T-helper 2 cell treated with Interferon-gamma antibody and Interleukin-4, amounts not matched to agents 100 ng/mL and 5 ng/mL, for 36 hours (primary cell): ENCODE data around the gene TRAF7. TPM values are rescaled to one million over a fixed set of nuclear protein-coding genes. Genes with fewer than 3 reads are reported as not detected.

Experiments used
- intact Hi-C: fragments of 100-400 bp; cut with micrococcal nuclease; formaldehyde crosslinking; loops from one replicate; pipeline ENCODE4 v1.15.1; 2023
- total RNA-seq: library from RNA; stranded (reverse); gene quantifications from 2 replicates; pipeline ENCODE4 v1.2.3, GENCODE V29; 2022

The TRAF7 gene
- total RNA-seq, 1 donor from 2014 or later, result 57.6 TPM

DNA sequence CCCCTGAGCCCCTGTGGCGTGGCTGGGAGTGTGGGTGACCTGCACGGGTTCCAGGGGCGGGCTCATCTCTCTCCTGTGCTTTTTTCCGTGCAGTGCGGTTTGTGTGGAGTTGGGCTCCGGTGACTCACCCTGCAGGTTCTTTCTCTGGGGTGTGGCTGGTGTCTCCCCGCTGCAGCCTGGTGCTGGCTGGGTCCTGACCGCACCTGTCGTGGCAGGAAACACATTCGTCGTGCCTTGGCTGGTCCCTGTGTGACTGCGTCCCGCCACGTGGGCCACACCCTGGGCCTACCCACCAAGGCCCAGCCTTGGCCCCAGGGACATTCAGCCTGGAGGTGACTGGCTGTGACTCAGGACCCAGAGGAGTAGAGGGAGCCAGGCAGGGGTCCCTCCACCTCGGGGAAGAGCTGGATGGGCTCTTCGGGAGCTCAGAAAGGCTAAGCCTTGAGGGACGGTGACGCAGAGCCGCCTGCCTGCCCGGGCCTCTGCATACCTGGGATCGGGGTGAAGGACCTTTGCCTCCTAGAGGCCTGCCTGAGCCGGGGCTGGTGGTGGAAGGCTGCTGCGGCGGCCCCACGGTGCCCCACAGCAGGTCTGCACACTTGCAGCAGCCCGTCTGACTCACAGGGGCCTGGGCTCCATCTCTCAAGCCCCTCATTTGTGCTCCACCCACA is 7.8 kb downstream of the TRAF7 start:
- intact Hi-C loops, result no loop called here

DNA sequence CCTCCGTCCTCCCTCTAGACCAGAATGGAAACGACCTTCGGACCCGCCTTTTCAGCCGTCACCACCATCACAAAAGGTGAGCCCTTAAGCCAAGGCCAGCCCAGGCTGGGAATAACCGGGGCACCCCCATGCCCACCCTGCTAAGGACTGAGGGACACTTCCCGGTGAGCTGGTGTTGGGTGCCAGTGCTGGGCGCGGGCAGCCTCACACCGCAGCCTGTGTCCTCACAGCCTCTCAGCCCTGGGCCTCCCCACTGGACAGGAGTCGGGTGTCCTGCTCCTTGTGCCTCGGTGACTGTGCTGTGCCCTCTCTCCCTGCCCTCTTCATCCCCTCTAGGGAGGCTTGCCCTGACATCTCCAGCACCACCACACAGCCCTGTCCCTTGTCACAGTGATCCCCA is 10.3 kb downstream of the TRAF7 start:
- intact Hi-C loops, result no loop called here

DNA sequence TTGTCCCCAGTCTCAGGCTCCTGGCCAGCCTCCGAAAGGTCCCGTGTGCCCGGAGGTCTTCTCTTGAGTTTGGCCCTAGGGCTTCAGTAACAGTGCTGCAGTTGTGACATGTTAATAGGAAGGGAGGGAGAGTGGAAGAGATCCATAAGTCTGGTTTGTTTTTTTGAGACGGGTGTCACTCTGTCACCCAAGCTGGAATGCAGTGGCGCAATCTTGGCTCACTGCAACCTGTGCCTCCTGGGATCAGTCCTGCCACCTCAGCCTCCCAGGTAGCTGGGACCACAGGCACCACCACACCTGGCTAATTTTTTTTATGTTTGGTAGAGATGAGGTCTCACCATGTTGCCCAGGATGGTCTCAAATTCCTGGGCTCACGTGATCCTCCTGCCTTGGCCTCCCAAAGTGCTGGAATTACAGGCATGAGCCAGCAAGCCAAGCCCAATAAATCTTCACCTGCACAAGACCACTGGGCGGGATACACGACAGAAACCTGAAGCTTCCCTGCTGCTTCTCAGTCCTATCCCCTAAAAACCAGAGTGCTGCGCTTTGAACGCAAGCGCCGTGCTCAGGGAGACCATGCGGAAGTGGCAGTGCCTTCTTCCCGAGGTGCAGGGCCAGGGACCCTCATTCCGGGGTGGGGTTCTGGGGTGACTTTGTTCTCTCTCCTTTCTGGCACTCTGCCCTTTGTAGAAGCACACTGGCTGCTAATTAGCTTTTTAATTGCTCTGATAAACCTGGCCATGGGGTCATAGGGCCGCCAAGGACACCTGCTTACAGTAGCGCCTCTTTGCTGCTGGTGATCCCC is 10.9 kb downstream of the TRAF7 start:
- intact Hi-C loops, result no loop called here

DNA sequence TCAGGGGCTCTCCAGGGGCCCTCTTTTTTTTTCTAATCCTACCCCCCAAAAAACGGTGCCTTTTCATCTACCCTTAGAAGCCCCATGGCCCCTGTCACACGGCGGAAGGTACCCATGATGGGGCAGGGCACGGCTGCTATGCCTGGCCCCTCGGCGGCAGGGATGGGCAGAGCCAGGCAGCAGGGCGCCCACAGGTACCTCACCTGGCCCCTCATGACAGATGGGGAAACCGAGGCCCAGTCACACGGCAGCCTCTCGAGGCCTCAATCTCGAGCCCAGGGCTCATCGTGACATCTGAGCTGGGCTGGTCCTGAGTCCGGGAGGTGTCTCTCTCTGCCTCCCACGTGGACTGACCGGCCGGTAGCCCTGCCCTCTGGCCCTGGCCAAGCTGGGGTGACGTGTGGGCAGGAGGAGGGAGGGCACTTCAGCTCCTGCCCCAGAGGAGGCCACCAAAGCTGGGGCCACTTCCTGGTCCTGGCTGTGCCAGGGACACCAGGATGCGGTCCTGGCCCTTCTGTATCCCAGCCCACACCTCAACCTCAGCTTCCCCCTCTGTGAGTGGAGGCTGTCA is 11.6 kb downstream of the TRAF7 start:
- intact Hi-C loops, result no loop called here

DNA sequence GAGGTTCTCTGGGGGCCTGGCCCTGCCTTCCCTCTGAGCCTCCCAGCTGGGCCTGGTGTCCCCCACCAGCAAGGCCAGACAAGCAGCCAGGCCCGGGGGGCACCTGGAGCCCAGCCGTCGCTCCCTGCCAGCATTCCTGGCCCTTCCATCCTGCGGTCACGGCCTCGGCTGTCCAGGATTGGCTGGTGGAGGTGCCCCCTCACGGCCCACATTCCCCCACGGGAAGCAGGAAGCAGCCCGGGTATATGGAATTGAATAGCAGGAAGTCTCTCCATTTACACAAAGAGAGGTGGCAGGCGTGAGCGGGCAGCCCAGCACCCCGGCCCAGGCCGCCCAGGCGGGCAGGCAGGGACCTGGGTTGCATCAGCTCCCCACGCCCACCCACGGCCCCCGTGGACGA is 14.5 kb downstream of the TRAF7 start:
- intact Hi-C loops, result no loop called here

DNA sequence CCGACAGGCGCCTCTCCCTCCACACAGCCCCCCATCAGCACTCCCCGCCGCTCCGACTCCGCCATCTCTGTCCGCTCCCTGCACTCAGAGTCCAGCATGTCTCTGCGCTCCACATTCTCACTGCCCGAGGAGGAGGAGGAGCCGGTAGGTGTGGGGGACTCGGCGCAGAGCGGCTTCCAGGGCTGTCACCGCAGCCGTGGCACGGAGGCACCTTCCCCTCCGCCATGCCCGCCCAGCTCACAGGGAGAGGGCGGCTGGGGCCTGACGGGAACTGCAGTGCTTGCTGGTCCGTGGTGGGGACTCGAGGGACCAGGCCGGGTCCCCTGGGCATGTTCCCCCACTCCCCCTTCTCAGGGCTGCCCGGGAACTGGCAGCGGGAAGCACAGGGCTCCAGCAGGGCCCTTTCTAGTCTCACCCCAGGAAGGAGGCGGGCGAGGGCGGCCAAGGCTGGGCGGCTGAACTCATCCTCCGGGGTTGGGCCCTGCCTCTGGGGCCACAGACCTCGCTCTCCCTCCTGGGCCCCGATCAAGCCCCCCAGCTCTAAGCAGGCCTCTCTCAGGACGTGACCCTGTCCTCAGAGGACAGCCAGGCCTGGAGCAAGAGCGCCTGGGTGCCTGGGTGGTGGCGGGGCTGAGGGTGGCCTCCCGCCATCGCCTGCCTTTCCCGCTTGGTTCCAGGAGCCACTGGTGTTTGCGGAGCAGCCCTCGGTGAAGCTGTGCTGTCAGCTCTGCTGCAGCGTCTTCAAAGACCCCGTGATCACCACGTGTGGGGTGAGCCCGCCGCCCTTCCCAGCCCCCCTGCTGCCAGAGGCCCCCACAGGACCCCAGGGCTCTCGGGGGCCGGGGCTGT is 15.2 kb downstream of the TRAF7 start:
- intact Hi-C loops, result no loop called here

DNA sequence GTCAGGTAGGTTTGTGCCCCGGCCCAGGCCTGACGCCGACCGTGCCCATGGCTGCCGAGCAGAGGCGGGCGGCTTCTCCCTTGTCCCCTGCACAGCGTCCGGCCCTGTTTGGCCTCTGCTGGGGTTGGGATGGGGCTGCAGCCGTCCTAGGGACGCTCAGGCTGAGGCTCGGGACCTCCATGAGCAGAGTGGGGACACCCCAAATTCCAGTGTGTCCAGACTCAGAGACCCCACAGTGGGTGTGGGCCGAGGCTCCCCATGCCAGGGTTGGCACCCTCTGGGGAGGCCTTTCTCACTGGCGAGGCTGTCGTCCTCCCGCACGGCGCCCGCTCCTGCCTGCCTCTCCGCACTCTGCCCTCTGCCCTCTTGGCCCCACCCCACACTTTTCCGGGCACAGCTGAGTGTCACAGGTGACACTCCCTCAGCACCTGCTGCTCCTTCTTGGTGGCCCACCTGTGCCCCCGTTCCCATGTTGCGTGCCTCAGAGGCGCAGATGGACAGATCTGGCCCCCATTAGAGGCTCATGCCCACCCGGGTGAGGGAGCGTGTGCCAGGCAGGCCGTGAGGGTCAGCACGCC is 16.1 kb downstream of the TRAF7 start:
- intact Hi-C loops, result no loop called here

DNA sequence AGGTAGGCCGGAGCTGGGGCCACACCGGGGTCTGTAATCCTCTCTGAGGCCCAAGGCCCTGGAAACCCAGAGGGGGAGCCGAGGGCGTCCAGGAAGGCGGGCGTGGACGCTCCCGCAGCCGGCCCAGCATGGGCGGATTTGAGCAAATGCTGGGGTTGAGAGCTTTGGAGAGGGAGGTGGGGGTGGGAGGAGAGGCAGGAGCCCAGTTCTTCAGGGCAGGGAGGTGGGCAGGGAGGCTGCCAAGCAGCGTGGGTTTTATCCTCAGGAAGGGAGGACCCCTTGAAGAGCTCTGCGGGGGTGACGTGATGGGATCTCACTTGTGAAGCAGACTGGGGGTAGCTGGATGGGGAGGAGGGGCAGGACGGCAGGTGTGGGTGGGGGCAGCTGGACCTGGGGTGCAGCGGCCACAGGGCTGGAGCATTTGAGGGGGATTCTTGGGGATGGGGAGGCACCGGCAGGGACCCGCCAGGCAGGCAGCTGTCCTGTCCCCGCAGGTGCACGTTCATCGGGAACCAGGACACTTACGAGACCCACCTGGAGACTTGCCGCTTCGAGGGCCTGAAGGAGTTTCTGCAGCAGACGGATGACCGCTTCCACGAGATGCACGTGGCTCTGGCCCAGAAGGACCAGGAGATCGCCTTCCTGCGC is 17.2 kb downstream of the TRAF7 start:
- intact Hi-C loops, result no loop called here

DNA sequence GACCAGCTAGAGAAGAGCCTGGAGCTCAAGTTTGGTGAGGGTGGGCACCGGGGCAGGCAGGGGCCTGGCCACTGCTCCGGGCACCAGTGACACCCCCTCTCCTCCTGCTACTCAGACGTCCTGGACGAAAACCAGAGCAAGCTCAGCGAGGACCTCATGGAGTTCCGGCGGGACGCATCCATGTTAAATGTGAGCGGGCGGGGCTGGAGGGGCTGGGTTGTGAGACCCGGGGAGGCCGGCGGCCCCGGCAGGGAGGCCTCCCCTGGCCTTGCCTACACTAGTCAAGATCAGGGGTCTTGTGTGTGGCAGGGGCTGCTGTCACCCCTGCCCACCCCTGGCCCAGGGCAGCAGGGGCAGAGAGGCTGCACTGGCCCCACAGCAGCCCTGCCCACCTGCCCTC is 17.8 kb downstream of the TRAF7 start:
- intact Hi-C loops, result no loop called here

DNA sequence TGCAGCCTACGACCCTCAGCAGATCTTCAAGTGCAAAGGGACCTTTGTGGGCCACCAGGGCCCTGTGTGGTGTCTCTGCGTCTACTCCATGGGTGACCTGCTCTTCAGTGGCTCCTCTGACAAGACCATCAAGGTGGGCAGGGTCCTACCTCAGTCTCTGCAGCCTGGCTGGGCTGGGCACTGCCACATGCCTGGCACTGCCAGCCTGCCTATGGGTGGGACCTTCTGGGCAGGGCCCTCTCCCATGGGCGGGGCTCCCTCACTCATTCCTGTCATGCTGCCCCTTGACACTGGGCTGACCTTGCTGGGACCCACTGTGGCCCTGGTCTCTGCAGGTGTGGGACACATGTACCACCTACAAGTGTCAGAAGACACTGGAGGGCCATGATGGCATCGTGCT is 18.3 kb downstream of the TRAF7 start:
- intact Hi-C loops, result no loop called here

DNA sequence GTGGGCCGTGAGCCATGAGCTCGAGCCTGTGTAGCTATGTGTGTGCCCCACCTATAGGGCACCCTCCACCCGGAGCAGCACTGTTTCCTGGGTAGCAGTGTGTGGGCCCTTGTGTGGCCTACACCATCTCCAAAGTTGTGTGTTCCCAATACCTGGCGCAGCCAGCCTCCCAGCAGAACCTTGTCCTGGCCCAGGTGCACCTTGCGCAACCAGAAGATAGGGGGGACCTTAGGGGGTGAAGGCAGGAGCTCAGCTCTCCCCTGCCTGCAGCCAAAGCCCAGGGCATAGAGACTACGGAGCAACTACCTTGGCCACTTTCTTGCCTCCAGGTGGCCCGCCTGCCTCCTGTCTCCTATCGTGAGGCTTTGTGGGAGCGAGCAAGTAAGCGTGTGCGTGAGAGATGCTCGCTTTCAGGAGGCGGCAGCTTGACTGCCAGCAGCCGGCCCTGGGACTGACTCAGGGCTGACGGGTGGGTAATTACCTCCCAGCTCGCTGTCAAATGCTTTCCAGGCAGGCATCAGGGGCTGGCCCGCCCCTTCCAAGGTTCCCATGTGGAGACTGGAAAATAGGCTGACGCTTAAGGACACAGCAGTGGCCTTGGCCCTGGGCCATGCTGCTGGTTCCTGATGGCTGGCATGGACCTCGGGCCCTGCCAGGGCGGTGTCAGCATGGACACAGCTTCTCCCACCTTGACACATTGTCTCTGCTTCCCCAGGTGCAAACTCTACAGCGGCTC is 19.0 kb downstream of the TRAF7 start:
- intact Hi-C loops, result no loop called here

DNA sequence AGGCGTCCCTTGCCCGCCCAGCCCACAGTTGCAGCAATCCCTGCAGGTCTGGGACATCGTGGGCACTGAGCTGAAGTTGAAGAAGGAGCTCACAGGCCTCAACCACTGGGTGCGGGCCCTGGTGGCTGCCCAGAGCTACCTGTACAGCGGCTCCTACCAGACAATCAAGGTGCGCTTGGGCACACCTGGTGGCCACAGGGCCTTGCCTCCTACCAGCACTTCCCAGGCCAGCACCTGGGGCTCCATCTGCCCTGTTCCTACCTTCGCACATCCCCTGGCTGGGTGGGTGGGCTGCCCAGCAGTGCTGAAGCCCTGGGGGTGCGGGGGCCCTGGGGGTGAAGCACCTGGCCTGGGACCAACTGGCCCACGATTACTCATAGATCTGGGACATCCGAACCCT is 19.9 kb downstream of the TRAF7 start:
- intact Hi-C loops, result no loop called here

DNA sequence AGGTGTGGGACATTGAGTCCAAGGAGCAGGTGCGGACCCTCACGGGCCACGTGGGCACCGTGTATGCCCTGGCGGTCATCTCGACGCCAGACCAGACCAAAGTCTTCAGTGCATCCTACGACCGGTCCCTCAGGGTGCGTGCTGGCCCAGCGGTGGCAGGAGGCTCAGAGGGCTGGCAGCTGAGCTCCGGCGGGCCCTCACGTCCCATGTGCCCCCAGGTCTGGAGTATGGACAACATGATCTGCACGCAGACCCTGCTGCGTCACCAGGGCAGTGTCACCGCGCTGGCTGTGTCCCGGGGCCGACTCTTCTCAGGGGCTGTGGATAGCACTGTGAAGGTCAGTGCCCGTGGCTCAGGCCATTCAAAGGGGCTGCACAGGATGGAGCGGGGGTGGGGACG is 20.5 kb downstream of the TRAF7 start:
- intact Hi-C loops, result no loop called here

DNA sequence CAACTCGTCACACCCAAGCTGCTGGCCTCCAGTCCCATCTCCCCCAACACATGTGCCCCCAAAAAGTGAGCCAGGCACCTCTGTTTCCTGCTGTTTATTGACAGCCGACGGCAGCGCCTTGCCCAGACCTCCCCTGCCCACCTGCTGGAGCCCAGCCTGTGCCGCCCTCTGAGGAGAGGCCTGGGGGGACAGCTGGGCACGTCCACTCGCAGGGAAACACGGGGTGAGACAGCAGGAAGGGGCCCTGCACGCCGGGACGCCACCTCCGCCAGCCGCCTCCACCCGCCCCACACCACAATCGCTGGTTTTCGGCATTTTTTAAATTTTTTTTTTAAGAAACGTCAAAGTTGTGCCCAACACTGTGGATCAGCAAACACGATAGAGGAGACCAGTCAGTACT is 21.5 kb downstream of the TRAF7 start:
- intact Hi-C loops, result no loop called here

DNA sequence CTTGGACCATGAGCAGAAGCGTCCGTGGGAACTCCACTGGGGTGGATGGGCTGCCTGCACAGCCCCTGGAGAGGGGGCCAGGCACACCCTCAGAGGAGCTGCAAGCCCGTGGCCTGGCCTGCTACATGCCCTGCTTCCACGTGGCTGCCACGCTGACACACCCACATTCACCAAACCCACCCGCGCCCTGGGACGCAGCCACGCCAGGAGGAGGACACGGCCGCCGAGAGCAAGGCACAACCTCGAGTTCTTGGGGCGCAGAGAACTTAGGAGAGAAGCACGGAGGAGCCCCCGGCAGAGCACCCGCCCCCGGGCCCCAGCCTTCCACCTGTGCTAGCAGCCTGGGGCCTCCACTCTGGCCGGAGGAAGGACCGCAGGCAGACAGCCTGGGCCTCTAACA is 22.0 kb downstream of the TRAF7 start:
- intact Hi-C loops, result no loop called here

DNA sequence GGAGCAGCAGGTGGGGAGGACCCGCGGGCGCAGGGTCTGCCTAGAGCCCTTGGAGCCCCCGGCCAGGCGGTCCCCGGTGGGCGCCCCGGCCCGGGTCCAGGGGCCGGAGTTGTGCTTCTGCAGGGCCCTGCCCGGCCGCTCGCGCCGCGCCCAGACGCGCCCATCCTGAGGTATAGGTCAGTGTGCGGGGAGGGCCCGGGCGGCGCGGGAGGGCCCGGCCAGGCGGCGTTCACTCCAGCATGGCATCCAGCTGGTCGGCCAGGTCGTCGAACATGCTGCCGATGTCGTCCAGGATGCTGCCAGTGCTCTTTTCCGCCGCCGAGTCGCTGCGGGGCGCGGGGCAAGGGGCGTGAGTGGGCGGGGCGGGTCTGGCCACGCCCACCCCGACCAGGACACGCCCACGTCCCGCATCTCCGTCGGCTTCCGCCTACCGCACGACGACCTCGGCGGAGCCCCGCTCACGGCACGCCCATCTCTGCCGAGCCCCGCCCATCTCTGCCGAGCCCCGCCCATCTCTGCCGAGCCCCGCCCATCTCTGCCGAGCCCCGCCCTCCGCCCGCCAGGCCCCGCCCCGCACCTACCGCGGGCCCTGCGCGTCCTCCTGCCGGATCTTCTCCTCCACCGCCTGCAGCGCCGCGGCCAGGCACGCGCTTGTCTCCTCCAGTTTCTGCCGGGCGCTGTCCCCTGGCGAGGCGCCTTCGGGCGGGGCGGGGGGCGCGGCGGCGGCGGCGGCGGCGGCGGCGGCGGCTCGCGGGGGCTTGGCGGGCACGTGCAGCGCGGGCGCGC is 22.9 kb downstream of the TRAF7 start:
- intact Hi-C loops, result no loop called here

DNA sequence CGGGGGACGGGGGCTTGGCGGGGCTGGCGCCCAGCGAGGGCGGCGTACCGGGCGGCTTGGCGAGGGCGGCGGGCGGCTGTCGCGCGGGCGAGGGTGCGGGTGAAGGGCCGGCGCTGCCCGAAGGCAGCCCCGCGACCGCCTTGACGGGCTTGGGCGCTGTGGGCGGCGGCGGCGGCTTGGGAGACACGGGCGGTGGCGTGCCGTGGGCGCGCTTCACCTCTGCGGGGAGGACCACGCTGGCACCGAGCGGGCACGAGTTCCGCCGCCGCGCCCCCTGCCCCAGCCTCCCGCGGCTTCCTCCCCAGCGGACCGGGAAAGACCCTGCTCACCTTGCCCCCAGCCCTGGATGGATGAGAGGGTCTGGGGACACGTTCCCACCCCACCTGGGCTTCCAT is 23.5 kb downstream of the TRAF7 start:
- intact Hi-C loops, result no loop called here

DNA sequence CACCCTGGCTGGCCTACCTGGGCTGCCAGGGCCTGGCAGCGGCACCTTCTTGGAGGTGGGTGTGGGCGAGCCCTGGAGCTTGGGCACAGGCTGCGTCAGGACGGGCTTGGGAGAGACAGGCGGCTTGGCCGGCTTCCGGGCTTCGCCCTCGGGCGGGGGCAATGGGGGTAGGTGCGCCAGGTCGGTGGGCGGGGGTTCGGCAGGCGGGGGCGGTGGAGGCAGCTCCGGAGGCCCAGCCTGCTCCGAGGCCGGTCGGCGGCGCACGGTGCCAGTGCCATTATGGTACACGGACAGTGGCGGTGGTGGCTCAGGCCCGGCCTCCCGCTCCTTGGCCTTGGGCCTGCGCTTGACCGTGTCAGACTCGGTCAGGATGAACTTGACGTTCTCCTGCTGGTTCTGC is 24.0 kb downstream of the TRAF7 start:
- intact Hi-C loops, result no loop called here

DNA sequence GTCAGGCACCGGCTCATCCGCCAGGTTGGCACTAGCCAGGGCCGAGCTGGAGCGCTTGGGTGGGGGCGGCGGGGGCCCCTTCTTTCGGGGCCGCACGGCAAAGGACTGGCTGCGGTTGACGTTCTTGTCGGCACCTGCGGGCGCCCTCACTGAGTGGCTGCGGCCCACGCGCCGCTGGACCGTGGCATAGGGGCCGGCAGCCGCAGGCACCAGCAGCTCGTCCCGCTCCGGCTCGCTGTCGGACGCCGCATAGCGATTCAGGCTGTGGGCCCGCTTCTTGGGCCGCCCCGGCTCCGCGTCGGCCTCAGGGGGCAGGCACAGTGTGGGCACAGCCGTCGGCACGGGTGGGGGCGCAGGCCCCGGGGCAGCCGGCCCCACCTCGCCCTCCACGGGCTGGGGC is 24.9 kb downstream of the TRAF7 start:
- intact Hi-C loops, result no loop called here
